PC-9 (cell line): ENCODE measurements around the gene COPS6. TPM values are rescaled to one million over a fixed set of nuclear protein-coding genes. Genes with fewer than 3 reads are reported as not detected.

Experiments
- BruUV-seq: library from RNA; stranded (reverse); fragments of 400-500 nt; replicated peaks from 2 replicates; lab custom pipeline; 2021; lab: Mats Ljungman, UMichigan
- CTCF ChIA-PET: fragments of 300-600 bp; sonication (Branson Sonifier 250); formaldehyde crosslinking; loops from one replicate; lab custom pipeline; 2022; ENCODE audit warnings: antibody characterized with exemption; lab: Charles Lee
- POLR2A ChIA-PET: fragments of 300-600 bp; sonication (Branson Sonifier 250); formaldehyde crosslinking; loops from one replicate; lab custom pipeline; 2022; ENCODE audit warnings: antibody characterized with exemption; ENCODE audit not compliant: unreplicated experiment; lab: Charles Lee
- DNase-seq, 2 experiments: peaks; one replicate each; pipeline versions ENCODE4 v3.0.0 to v3.0.0-alpha.2; 2015 to 2022; ENCODE audit warnings: mixed read lengths in 1 of 2
- H2AFZ ChIP-seq: fragments of 200-600 bp; sonication (generic); 2 replicates; pipeline ENCODE4 v1.8.1; 2017; ENCODE audit warnings: antibody characterized with exemption
- H3F3A ChIP-seq: fragments of 200-600 bp; sonication (generic); 2 replicates; pipeline ENCODE4 v1.8.1; 2017; ENCODE audit warnings: antibody characterized with exemption, mild to moderate bottlenecking, low read depth; ENCODE audit not compliant: insufficient read depth
- H3K27ac ChIP-seq: fragments of 200-600 bp; sonication (generic); 2 replicates; pipeline ENCODE4 v1.6.1; 2016; ENCODE audit warnings: mixed run types
- H3K27me3 ChIP-seq: fragments of 200-600 bp; sonication (generic); 2 replicates; pipeline ENCODE4 v1.6.1; 2016; ENCODE audit warnings: low read depth, mixed run types; ENCODE audit not compliant: insufficient read depth
- H3K36me3 ChIP-seq: fragments of 200-600 bp; sonication (generic); 2 replicates; pipeline ENCODE4 v1.6.1; 2016; ENCODE audit warnings: low read depth, mixed run types
- H3K4me1 ChIP-seq: fragments of 200-600 bp; sonication (generic); replicated peaks from 2 replicates; pipeline ENCODE4 v1.6.1; 2016; ENCODE audit warnings: mixed run types; ENCODE audit not compliant: insufficient read depth
- H3K4me2 ChIP-seq: fragments of 200-600 bp; sonication (generic); 2 replicates; pipeline ENCODE4 v1.6.1; 2017; ENCODE audit warnings: mixed run types
- H3K4me3 ChIP-seq: fragments of 200-600 bp; sonication (generic); 2 replicates; pipeline ENCODE4 v1.6.1; 2016; ENCODE audit warnings: mixed run types
- H3K79me2 ChIP-seq: fragments of 200-600 bp; sonication (generic); 2 replicates; pipeline ENCODE4 v1.6.1; 2017; ENCODE audit warnings: low read depth, mixed run types
- H3K9me2 ChIP-seq: fragments of 200-600 bp; sonication (generic); 2 replicates; pipeline ENCODE4 v1.8.1; 2017; ENCODE audit warnings: mild to moderate bottlenecking; ENCODE audit not compliant: insufficient read depth
- H3K9me3 ChIP-seq: fragments of 200-600 bp; sonication (generic); 2 replicates; pipeline ENCODE4 v1.8.1; 2016; ENCODE audit warnings: low read depth; ENCODE audit not compliant: insufficient read depth
- H4K20me1 ChIP-seq: fragments of 200-600 bp; sonication (generic); 2 replicates; pipeline ENCODE4 v1.8.1; 2017; ENCODE audit not compliant: insufficient read depth
- CTCF ChIP-seq: fragments of 200-600 bp; sonication (generic); conservative IDR thresholded peaks from 2 replicates; pipeline ENCODE4 v1.6.1; 2017; ENCODE audit warnings: mixed run types, antibody characterized with exemption, mild to moderate bottlenecking, moderate library complexity
- EZH2 ChIP-seq: fragments of 200-600 bp; sonication (generic); IDR thresholded peaks from 2 replicates; pipeline ENCODE4 v1.8.0; 2017; ENCODE audit warnings: antibody characterized with exemption, low read depth
- intact Hi-C: fragments of 100-400 bp; cut with micrococcal nuclease; formaldehyde crosslinking; loops from one replicate; pipeline ENCODE4 v1.10.0; 2022; ENCODE audit not compliant: unreplicated experiment
- total RNA-seq: library from RNA; stranded (reverse); gene quantifications from 2 replicates; pipeline ENCODE4 v1.2.3, GENCODE V29; 2021

The COPS6 gene
- total RNA-seq, 1 experiment from 2014 or later = 145 TPM

- Histone ChIP-seq H3K4me2 (no peak overlapping the region), H3K4me1 (no peaks in the 10 kb centered on the region), H4K20me1 (no peaks in the 10 kb centered on the region), H3F3A (0 out of 2 replicates have a peak, but pooled peaks cover 6% of the 10 kb centered on the region), H2AFZ (no peak overlapping the region), H3K9me2 (no peaks in the 10 kb centered on the region), H3K79me2 (no peaks in the 10 kb centered on the region), H3K9me3 (no peaks in the 10 kb centered on the region), H3K27me3 (no peaks in the 10 kb centered on the region), H3K27ac (no peak overlapping the region), H3K36me3 (peaks cover 11% of the 10 kb centered on the region; the same call in 1 of the 2 replicates), H3K4me3 (no peak overlapping the region)
- CTCF ChIA-PET = no interaction called here
- intact Hi-C loops = no loop called here
- no TSS peak for BruUV-seq
- TF ChIP-seq CTCF = no peak
- TF ChIP-seq EZH2 = no peak
- no peak for DNase-seq
- POLR2A ChIA-PET = interaction anchor here (0.6 kb wide), 1 partner anchor 35 kb away, joined by 9 read pairs; no protein-coding TSS in a partner anchor
These were observed 27.1 kb upstream of the COPS6 start for GRCh38 chr7:100061518-100062193.

- H2AFZ ChIP-seq = no peak overlapping the region
- DNase-seq = no peak
- no peaks in the 10 kb centered on the region for H3K27me3 ChIP-seq
- no peaks in the 10 kb centered on the region for H3K9me3 ChIP-seq
- peaks cover 14% of the 10 kb centered on the region; the same call in 1 of the 2 replicates for H3F3A ChIP-seq
- intact Hi-C loops = no loop called here
- ChIA-PET CTCF (no interaction called here), POLR2A (interaction anchor here (0.6 to 0.7 kb wide), 2 partner anchors 19 to 676 kb away, joined by 6 to 7 read pairs; no protein-coding TSS in a partner anchor)
- no peaks in the 10 kb centered on the region for H3K4me1 ChIP-seq
- BruUV-seq = no TSS peak
- no peak overlapping the region for H3K4me2 ChIP-seq
- no peaks in the 10 kb centered on the region for H3K9me2 ChIP-seq
- H3K27ac ChIP-seq = no peak overlapping the region
- H3K79me2 ChIP-seq = no peaks in the 10 kb centered on the region
- TF ChIP-seq EZH2 (no peak), CTCF (no peak)
- H4K20me1 ChIP-seq = no peaks in the 10 kb centered on the region
- peaks cover 4% of the 10 kb centered on the region; the same call in 1 of the 2 replicates for H3K36me3 ChIP-seq
- H3K4me3 ChIP-seq = no peak overlapping the region
These were observed 25.4 kb upstream of the COPS6 start for GRCh38 chr7:100063376-100063775.

- no peaks in the 10 kb centered on the region for H3K27me3 ChIP-seq
- ChIA-PET POLR2A (interaction anchor here (0.6 to 0.7 kb wide), 2 partner anchors 85 to 676 kb away, joined by 3 to 7 read pairs; partner anchors contain the start of gene LAMTOR4), CTCF (no interaction called here)
- no peak overlapping the region for H3K27ac ChIP-seq
- no peaks in the 10 kb centered on the region for H3K9me2 ChIP-seq
- no TSS peak for BruUV-seq
- no peak for DNase-seq
- H3F3A ChIP-seq = peaks cover 14% of the 10 kb centered on the region; the same call in 1 of the 2 replicates
- H3K79me2 ChIP-seq = no peaks in the 10 kb centered on the region
- no peak overlapping the region for H3K4me3 ChIP-seq
- H3K4me1 ChIP-seq = no peaks in the 10 kb centered on the region
- no peaks in the 10 kb centered on the region for H3K9me3 ChIP-seq
- intact Hi-C loops = no loop called here
- no peak for TF ChIP-seq CTCF
- TF ChIP-seq EZH2 = no peak
- no peak overlapping the region for H2AFZ ChIP-seq
- no peak overlapping the region for H3K4me2 ChIP-seq
- peaks cover 9% of the 10 kb centered on the region for H3K36me3 ChIP-seq
- no peaks in the 10 kb centered on the region for H4K20me1 ChIP-seq
These were observed 24.6 kb upstream of the COPS6 start for GRCh38 chr7:100064162-100064561.
